A673 (cell line): Measurements from ENCODE around the gene TM4SF4. TPM values are rescaled to one million over a fixed set of nuclear protein-coding genes. Genes with fewer than 3 reads are reported as not detected.

ENCODE experiments used
- BruUV-seq: library from RNA; stranded (reverse); fragments of 400-500 nt; replicated peaks from 2 replicates; lab custom pipeline; 2021; lab: Mats Ljungman, UMichigan
- CTCF ChIA-PET: fragments of 300-600 bp; sonication (Branson Sonifier 250); formaldehyde crosslinking; loops from one replicate; lab custom pipeline; 2022; ENCODE audit warnings: antibody characterized with exemption; lab: Charles Lee
- POLR2A ChIA-PET: fragments of 300-600 bp; sonication (Branson Sonifier 250); formaldehyde crosslinking; loops from one replicate; lab custom pipeline; 2022; ENCODE audit warnings: antibody characterized with exemption; ENCODE audit not compliant: low non-redundant PET; lab: Charles Lee
- DNase-seq: peaks from one replicate; pipeline ENCODE4 v3.0.0-alpha.2; 2015; ENCODE audit warnings: low spot score
- H3K27ac ChIP-seq: fragments of 200-600 bp; sonication (generic); 2 replicates; pipeline ENCODE4 v1.5.1; 2016; ENCODE audit warnings: mixed run types, low read depth, mild to moderate bottlenecking, mixed read lengths, antibody characterized with exemption, low read length; ENCODE audit not compliant: poor library complexity, severe bottlenecking
- H3K27me3 ChIP-seq: fragments of 200-600 bp; sonication (generic); replicated peaks from 2 replicates; pipeline ENCODE4 v1.6.1; 2017; ENCODE audit warnings: mixed run types, low read depth, mild to moderate bottlenecking, mixed read lengths, antibody characterized with exemption, low read length; ENCODE audit not compliant: insufficient read depth, poor library complexity
- H3K36me3 ChIP-seq: fragments of 200-600 bp; sonication (generic); 2 replicates; pipeline ENCODE4 v1.6.1; 2016; ENCODE audit warnings: mixed run types, mild to moderate bottlenecking, mixed read lengths, antibody characterized with exemption, low read length; ENCODE audit not compliant: insufficient read depth, poor library complexity, severe bottlenecking
- H3K4me1 ChIP-seq: fragments of 200-600 bp; sonication (generic); 2 replicates; pipeline ENCODE4 v1.6.1; 2017; ENCODE audit warnings: mixed run types, mild to moderate bottlenecking, mixed read lengths, antibody characterized with exemption, low read length; ENCODE audit not compliant: insufficient read depth, poor library complexity, severe bottlenecking
- H3K4me3 ChIP-seq: fragments of 200-600 bp; sonication (generic); 2 replicates; pipeline ENCODE4 v1.5.1; 2016; ENCODE audit warnings: low read depth, mixed run types, mild to moderate bottlenecking, mixed read lengths, low read length; ENCODE audit not compliant: poor library complexity, severe bottlenecking
- H3K9me3 ChIP-seq: fragments of 200-600 bp; sonication (generic); 2 replicates; pipeline ENCODE4 v1.6.1; 2016; ENCODE audit warnings: mixed run types, low read depth, mild to moderate bottlenecking, mixed read lengths, antibody characterized with exemption, low read length; ENCODE audit not compliant: poor library complexity, severe bottlenecking
- CTCF ChIP-seq: fragments of 300-800, 200-600 bp; sonication (generic); conservative IDR thresholded peaks from 2 replicates; pipeline ENCODE4 v1.5.1; 2017; ENCODE audit warnings: low read depth, mild to moderate bottlenecking, antibody characterized with exemption, low read length, moderate library complexity, mixed read lengths
- EZH2 ChIP-seq: fragments of 200-600 bp; sonication (generic); IDR thresholded peaks from 2 replicates; pipeline ENCODE4 v1.6.1; 2017; ENCODE audit warnings: borderline replicate concordance, low read depth, mild to moderate bottlenecking, mixed read lengths, antibody characterized with exemption, low read length; ENCODE audit not compliant: poor library complexity, severe bottlenecking
- intact Hi-C: fragments of 100-400 bp; cut with micrococcal nuclease; formaldehyde crosslinking; loops from one replicate; pipeline ENCODE4 v1.10.0; 2022; ENCODE audit not compliant: unreplicated experiment
- total RNA-seq: library from RNA; stranded (reverse); gene quantifications from 2 replicates; pipeline ENCODE4 v1.2.3, GENCODE V29; 2021

Gene TM4SF4
- total RNA-seq, 1 experiment from 2014 or later, result not detected

GRCh38 chr3:149552700-149553099, 78.2 kb downstream of the TM4SF4 start:
- H3K36me3 ChIP-seq, result no peaks in the 10 kb centered on the region
- BruUV-seq, result no TSS peak
- ChIA-PET POLR2A (no interaction called here), CTCF (no interaction called here)
- H3K27me3 ChIP-seq, result no peaks in the 10 kb centered on the region
- no peak overlapping the region for H3K27ac ChIP-seq
- H3K4me3 ChIP-seq, result no peak overlapping the region
- intact Hi-C loops, result no loop called here
- H3K4me1 ChIP-seq, result peaks cover 25% of the 10 kb centered on the region
- no peaks in the 10 kb centered on the region for H3K9me3 ChIP-seq
- TF ChIP-seq EZH2 (no peak), CTCF (no peak)
- no peak for DNase-seq

Other genes starting within 250 kb of the TM4SF4 start
- gene TM4SF18, start 141.1 kb upstream of the TM4SF4 start, total RNA-seq, result 0.37 and 1.5 TPM in 2 replicates
- gene TM4SF1, start 97.0 kb upstream of the TM4SF4 start, total RNA-seq, result 0.28 TPM in 1 of 2 replicates, not detected in the other
- 72.9 and 76.8 TPM in 2 replicates for gene WWTR1, start 183.3 kb downstream of the TM4SF4 start, total RNA-seq